ENCODE results near the gene PIPOX.

The PIPOX gene

DNA sequence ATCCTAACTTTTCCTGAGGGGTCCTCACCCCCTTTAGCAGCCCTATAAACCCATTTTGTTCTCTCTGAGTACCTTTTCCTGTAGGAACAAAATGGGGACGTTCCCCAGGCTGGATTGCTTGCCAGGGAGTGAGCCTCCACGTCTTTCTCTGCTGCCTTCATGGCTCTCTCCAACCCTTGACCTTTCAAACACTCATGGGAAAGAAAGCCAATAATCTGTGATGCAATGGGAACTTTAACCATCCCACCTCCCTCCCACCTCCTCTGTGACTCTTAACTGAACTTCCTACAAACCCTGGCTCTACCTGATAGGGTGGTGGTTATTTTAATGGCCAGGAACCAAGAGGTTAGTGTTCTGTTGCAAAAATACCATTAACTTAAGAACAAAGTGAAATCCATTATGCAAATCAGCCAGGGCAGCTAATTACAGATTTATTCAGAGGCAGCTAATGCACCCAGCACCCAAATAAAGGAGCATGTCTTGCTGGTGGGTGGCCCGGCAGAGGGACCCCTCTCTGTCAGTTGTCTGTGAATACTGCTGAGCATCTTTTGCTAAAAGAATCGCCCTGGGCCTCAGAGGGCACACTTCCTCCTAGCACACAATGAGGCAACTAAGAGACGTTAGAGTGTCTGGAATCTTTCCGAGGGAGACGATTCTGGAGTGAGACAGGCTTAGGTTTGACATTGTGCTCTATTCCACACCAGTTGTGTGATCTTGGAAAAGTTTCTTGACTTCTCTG, 3.0 kb downstream of the PIPOX start:
- Histone ChIP-seq H3K27ac (no peak overlapping the region), H3K4me3 (no peak overlapping the region)
- TF ChIP-seq, protein P1, sequence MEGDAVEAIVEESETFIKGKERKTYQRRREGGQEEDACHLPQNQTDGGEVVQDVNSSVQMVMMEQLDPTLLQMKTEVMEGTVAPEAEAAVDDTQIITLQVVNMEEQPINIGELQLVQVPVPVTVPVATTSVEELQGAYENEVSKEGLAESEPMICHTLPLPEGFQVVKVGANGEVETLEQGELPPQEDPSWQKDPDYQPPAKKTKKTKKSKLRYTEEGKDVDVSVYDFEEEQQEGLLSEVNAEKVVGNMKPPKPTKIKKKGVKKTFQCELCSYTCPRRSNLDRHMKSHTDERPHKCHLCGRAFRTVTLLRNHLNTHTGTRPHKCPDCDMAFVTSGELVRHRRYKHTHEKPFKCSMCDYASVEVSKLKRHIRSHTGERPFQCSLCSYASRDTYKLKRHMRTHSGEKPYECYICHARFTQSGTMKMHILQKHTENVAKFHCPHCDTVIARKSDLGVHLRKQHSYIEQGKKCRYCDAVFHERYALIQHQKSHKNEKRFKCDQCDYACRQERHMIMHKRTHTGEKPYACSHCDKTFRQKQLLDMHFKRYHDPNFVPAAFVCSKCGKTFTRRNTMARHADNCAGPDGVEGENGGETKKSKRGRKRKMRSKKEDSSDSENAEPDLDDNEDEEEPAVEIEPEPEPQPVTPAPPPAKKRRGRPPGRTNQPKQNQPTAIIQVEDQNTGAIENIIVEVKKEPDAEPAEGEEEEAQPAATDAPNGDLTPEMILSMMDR (IDR thresholded peaks at IDR 0.05), result no peak
- DNase-seq (ENCODE audit: low spot score), result no peak

DNA sequence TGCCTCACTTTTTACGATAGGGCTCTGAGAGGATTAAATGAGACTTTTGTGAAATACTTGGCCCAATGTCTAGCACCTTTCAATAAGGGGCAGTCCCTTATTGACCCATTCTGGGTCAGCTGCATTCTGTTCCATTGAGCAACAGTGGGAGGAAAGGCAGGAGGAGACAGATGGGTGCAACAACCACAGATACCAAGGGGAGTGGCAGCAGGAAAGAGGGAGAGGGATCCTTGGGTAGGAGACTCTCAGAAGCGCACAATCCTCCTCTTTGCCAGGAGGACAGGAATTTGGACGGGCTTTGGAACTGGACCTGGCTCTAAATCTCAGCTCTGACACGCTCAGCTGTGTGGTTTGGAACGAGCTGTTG, 3.5 kb downstream of the PIPOX start:
- no peak overlapping the region for H3K27ac ChIP-seq

GRCh38 chr17:29048440-29049368, 5.8 kb downstream of the PIPOX start:
- DNase-seq (ENCODE audit: low spot score), result no peak
- TF ChIP-seq, protein P1 (IDR thresholded peaks at IDR 0.05), result no peak
- Histone ChIP-seq H3K4me3 (no peak overlapping the region), H3K27ac (no peak overlapping the region)

More for the DNA sequence above, 3.5 kb downstream of the PIPOX start:
- H3K4me3 ChIP-seq, result no peak overlapping the region
- TF ChIP-seq, protein P1 (IDR thresholded peaks at IDR 0.05), result no peak
- DNase-seq (ENCODE audit: low spot score), result no peak

DNA sequence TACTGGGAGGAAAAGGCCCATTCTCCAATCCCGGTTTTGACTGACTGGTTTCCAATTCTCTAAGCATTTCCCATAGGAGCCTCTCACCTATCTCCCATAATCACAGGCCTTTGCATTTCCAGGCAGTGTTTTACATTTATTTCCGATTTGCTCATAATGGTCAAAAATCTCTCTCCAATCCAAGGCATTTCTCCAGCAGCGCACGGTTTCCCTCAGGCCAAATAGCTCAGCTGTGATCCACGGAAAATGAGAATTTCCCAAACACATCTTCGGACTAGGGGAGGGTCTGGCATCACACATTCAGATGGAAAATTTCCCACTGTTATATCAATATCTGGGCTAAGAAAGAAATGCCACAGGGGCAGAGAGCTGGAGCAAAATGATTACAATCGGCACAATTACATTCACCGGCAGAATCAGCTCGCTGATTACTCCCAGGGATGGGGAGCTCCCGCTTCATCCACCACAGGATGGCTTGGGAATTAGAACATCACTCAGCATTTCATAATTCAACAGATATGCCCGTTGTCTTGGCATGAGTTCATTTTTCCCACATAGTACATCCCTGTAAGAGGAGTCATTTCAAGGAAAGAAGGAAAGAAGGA, 6.7 kb downstream of the PIPOX start:
- TF ChIP-seq, protein P1 (IDR thresholded peaks at IDR 0.05), result no peak

DNA sequence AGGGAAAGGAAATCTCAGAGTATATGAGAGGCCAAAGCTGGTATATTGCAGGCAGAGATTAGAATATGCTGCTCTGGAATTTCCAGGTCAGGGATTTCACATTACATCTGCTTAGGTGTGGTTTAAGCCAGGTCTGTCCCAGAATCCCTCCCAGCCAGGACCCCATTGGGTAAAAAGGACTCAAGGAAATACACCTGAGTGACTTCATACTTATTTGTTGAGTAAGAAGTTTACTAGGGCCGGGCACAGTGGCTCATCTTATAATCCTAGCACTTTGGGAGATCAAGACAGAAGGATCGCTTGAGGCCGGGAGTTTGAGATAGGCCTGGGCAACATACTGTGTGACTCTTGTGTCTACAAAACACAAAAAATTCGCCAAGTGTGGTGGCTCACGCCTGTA, 7.2 kb downstream of the PIPOX start:
- Histone ChIP-seq H3K4me3 (no peak overlapping the region), H3K27ac (no peak overlapping the region)
- no peak for DNase-seq (ENCODE audit: low spot score)
- TF ChIP-seq, protein P1 (IDR thresholded peaks at IDR 0.05), result no peak

More for the DNA sequence above, 6.7 kb downstream of the PIPOX start:
- H3K27ac ChIP-seq, result no peak overlapping the region
- H3K4me3 ChIP-seq, result no peak overlapping the region
- DNase-seq (ENCODE audit: low spot score), result no peak

DNA sequence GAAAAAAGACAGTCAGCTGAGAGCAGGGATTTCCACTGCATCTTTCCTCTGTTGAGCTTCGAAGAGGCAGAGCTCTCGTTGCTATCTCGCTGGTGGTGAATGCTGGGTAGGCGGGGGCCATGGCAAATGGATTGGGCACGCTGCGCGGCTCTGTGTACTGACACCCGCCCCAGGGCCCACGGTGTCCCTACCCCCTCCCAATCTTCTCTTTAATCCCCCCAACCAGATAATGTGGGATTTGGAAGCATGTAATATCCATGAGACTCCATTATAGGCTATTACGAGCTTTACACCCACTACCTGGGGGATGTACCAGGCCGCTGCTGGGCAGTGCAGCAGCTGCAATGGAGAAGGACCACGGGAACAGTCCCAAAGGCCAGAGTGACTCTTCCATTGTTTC, 8.3 kb downstream of the PIPOX start:
- Histone ChIP-seq H3K4me3 (no peak overlapping the region), H3K27ac (no peak overlapping the region)
- TF ChIP-seq, protein P1 (IDR thresholded peaks at IDR 0.05), result no peak
- no peak for DNase-seq (ENCODE audit: low spot score)
